WTC11 (cell line): Measurements from ENCODE around the gene MMP8.

ENCODE experiments used
- ATF3 ChIP-seq: sonication (generic); formaldehyde crosslinking; conservative IDR thresholded peaks from 2 replicates; pipeline ENCODE4 v1.8.1; 2022; ENCODE audit warnings: mild to moderate bottlenecking, missing genetic modification reagents
- CREM ChIP-seq: sonication (generic); formaldehyde crosslinking; IDR thresholded peaks from 2 replicates; pipeline ENCODE4 v1.8.1; 2022; ENCODE audit warnings: mild to moderate bottlenecking, missing genetic modification reagents, moderate library complexity
- CTCF ChIP-seq: fragments of 200-600 bp; IDR thresholded peaks from 2 replicates; pipeline ENCODE4 v1.8.0; 2022; ENCODE audit warnings: antibody characterized with exemption

DNA sequence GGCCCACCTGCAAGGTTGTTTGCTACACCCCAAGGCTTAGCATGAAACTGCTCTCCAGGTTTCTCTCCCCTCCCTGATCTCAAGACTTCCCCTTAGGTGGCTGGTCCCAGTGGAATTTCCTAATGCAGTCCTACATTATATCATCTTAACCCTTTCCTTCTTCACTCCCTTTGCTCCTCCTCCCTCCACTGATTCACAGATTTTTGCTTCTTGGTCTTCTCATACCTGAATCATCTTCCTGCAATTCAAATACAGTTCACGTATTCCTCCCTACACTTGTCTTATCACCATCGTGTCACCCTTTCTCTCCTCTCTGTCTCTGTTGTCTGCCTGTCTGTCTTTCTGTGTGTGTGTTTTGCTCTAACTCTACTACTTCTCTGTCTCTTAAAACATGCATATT is 38.7 kb upstream of the MMP8 start:
- TF ChIP-seq CREM (CRISPR knock-in tag), result no peak
- TF ChIP-seq CTCF, result no peak
- TF ChIP-seq ATF3 (CRISPR knock-in tag), result no peak
